ENCODE results near the gene PEX11B. TPM values are rescaled to one million over a fixed set of nuclear protein-coding genes. Genes with fewer than 3 reads are reported as not detected.

PEX11B gene
- total RNA-seq, 1 experiment from 2014 or later, result 13.7 TPM

DNA sequence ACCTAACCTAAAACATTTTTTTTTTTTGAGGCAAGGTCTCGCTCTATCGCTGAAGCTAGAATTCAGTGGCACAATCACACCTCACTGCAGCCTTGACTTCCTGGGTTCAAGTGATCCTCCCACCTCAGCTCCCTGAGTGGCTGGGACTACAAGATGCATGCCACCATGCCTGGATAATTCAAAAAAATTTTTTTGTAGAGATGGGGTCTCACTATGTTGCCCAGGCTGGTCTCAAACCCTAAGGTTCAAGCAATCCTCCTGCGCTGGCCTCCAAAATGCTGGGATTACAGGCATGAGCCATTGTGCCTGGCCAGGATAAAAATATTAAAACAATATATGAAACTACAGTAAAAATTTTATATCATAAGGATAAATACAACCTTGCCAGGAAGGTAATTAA lies 34.4 kb upstream of the PEX11B start:
- Histone ChIP-seq H3K9ac (ENCODE audit: extremely low read depth, insufficient read length, low read length) (no peak overlapping the region), H3K79me1 (ENCODE audit: insufficient read depth, low read depth, low read length, poor library complexity, severe bottlenecking) (no peaks in the 10 kb centered on the region), H3T11ph (ENCODE audit: low read length) (no peak overlapping the region), H3K4ac (ENCODE audit: low read depth, low read length) (no peak overlapping the region), H2BK12ac (ENCODE audit: insufficient read length, low read depth, low read length) (no peak overlapping the region), H2AFZ (ENCODE audit: low read length) (no peak overlapping the region), H3K4me1 (ENCODE audit: insufficient read depth, low read length) (no peaks in the 10 kb centered on the region; the same call in 1 of the 2 replicates), H4K5ac (ENCODE audit: insufficient read length, low read depth, low read length) (no peak overlapping the region), H2BK20ac (ENCODE audit: low read depth, low read length, poor library complexity, severe bottlenecking) (no peak overlapping the region), H3K23ac (ENCODE audit: insufficient read length, low read depth, low read length) (no peak overlapping the region), H3K4me2 (ENCODE audit: insufficient read depth, insufficient read length, low read length) (no peak overlapping the region), H3K27ac (ENCODE audit: insufficient read length, low read depth, low read length) (no peak overlapping the region), H2BK120ac (ENCODE audit: low read depth, low read length, poor library complexity, severe bottlenecking) (no peak overlapping the region), H3K23me2 (ENCODE audit: insufficient read length, low read depth, low read length, poor library complexity, severe bottlenecking) (peaks cover 4% of the 10 kb centered on the region), H3K9me3 (ENCODE audit: control insufficient read depth, low read depth, low read length) (no peaks in the 10 kb centered on the region), H3K18ac (ENCODE audit: insufficient read length, low read depth, low read length) (no peak overlapping the region), H2AK5ac (ENCODE audit: insufficient read length, low read length) (no peak overlapping the region), H3K79me2 (ENCODE audit: insufficient read depth, low read length) (no peaks in the 10 kb centered on the region), H4K20me1 (ENCODE audit: control insufficient read depth, insufficient read depth, insufficient read length) (no peaks in the 10 kb centered on the region), H4K91ac (ENCODE audit: insufficient read length, low read depth, low read length) (no peak overlapping the region), H4K8ac (replicated peaks; ENCODE audit: insufficient read length, low read depth, low read length) (no peak overlapping the region), H3K56ac (ENCODE audit: insufficient read length, low read depth, low read length) (no peak overlapping the region), H2BK15ac (ENCODE audit: low read depth, low read length) (no peak overlapping the region), H3K27me3 (ENCODE audit: insufficient read depth, low read length) (peaks cover 7% of the 10 kb centered on the region; the same call in 1 of the 2 replicates), H2BK5ac (ENCODE audit: insufficient read length, low read length) (no peak overlapping the region), H3K14ac (ENCODE audit: insufficient read depth, low read length) (no peak overlapping the region)
- WGBS (ENCODE audit: extremely low coverage, insufficient read length, low lambda C conversion rate), result no CpG with 5 or more reads among the region's 3 CpGs
- Mint-ChIP-seq H3K27ac (no peak overlapping the region), H3K4me3 (no peak overlapping the region), H3K36me3 (ENCODE audit: insufficient read depth in 1 of 3, low read depth in 3 of 3) (no peaks in the 10 kb centered on the region), H3K27me3 (ENCODE audit: low read depth) (peaks cover 21% of the 10 kb centered on the region), H3K9me3 (no peaks in the 10 kb centered on the region), H3K4me1 (peaks cover 8 to 19% of the 10 kb centered on the region in 2 experiments)
- no peak for DNase-seq
- TF ChIP-seq, protein P1, sequence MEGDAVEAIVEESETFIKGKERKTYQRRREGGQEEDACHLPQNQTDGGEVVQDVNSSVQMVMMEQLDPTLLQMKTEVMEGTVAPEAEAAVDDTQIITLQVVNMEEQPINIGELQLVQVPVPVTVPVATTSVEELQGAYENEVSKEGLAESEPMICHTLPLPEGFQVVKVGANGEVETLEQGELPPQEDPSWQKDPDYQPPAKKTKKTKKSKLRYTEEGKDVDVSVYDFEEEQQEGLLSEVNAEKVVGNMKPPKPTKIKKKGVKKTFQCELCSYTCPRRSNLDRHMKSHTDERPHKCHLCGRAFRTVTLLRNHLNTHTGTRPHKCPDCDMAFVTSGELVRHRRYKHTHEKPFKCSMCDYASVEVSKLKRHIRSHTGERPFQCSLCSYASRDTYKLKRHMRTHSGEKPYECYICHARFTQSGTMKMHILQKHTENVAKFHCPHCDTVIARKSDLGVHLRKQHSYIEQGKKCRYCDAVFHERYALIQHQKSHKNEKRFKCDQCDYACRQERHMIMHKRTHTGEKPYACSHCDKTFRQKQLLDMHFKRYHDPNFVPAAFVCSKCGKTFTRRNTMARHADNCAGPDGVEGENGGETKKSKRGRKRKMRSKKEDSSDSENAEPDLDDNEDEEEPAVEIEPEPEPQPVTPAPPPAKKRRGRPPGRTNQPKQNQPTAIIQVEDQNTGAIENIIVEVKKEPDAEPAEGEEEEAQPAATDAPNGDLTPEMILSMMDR (conservative IDR thresholded peaks at IDR 0.05), result no peak

Data from H9 (cell line).